GM13976 (cell line): ENCODE results near the gene DAPK1.

Experiments
- DNase-seq: peaks from one replicate; pipeline ENCODE4 v3.0.0; 2012; ENCODE audit warnings: low spot score
- CTCF ChIP-seq: IDR thresholded peaks from 2 replicates; pipeline ENCODE4 v1.5.1; 2012; ENCODE audit warnings: borderline replicate concordance, mild to moderate bottlenecking; ENCODE audit not compliant: insufficient read depth; ENCODE audit errors: extremely low read depth, missing control alignments, control extremely low read depth
- in situ Hi-C: fragments of 300-500 bp; cut with MboI; formaldehyde crosslinking; loops from one replicate; pipeline ENCODE4 v1.12.0; 2022; ENCODE audit warnings: low sequenced_read_pairs, mixed read lengths, inconsistent platforms; ENCODE audit not compliant: unreplicated experiment

Gene DAPK1

GRCh38 chr9:87695523-87695922 is 197.9 kb downstream of the DAPK1 start:
- no peak for DNase-seq
- TF ChIP-seq CTCF = no peak
- in situ Hi-C loops = no loop called here

DNA sequence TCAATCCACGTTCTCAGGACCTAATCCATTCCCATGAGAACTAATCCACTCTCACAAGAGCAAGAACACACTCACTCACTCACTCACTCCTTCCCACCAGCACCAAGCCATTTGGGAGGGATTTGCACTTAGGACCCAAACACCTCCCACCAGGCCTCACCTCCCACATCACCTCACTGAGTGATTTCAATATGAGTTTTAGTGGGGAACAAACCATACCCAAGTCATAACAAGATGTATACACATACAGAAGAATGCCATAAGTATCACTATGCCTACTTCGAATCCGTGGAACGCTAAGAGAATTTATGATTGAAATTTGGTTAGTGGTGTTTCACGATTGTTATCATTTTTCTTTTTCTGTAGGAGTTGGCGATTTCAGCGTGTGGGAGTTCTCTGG is 199.0 kb downstream of the DAPK1 start:
- no peak for DNase-seq
- in situ Hi-C loops = no loop called here
- TF ChIP-seq CTCF = no peak

GRCh38 chr9:87698069-87698809 is 200.6 kb downstream of the DAPK1 start:
- in situ Hi-C loops = no loop called here
- no peak for TF ChIP-seq CTCF
- DNase-seq = no peak

GRCh38 chr9:87699835-87700234 is 202.2 kb downstream of the DAPK1 start:
- no peak for DNase-seq
- in situ Hi-C loops = no loop called here
- TF ChIP-seq CTCF = no peak

DNA sequence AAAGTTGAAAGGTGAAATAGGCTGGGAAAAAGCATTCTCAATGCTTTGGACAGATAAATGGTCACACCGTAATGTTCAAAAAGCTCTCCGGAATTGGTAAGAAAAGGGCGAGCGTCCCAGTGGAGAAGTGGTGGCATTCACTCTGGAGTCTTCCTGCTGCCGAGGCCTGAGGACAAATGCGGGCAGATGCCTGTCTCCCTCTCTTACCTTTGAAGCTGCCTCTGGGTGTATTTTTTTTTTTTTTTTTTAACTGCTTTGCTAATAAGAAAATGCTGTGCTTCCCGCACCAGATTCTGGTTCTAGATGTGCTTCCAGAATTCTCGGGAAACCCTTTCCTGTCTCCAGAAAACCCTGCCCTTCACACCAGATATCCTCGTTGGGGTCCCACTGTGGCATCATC is 203.8 kb downstream of the DAPK1 start:
- no peak for TF ChIP-seq CTCF
- in situ Hi-C loops = no loop called here

GRCh38 chr9:87701931-87702421 is 204.3 kb downstream of the DAPK1 start:
- no peak for TF ChIP-seq CTCF
- in situ Hi-C loops = no loop called here
- no peak for DNase-seq

More for the DNA sequence above, 203.8 kb downstream of the DAPK1 start:
- DNase-seq = no peak
